ENCODE results near the gene TBCEL. TPM values are rescaled to one million over a fixed set of nuclear protein-coding genes. Genes with fewer than 3 reads are reported as not detected.
"Not testable (repeated sequence)": the region's sequence is repeated elsewhere in the genome, so short reads cannot be mapped to it uniquely, and the experiment has no call there.

The TBCEL gene
- total and polyA plus RNA-seq, 3 donors from 2014 or later: 38.2 to 42.9 (median 42.7) TPM

GRCh38 chr11:121024989-121025388 lies 1.1 kb downstream of the TBCEL start:
- peak overlapping the region; percentile 75 to 78 for H3K27ac ChIP-seq
- H3K4me1 ChIP-seq: peaks cover 15% of the 10 kb centered on the region
- no peaks in the 10 kb centered on the region for H3K36me3 ChIP-seq (ENCODE audit: low read depth, missing control alignments)
- peak overlapping the region; percentile 71 to 77 for H3K4me3 ChIP-seq
- intact Hi-C loops (cut with DNase I; ENCODE audit: low total_unique reads): loop anchor here (10.0 kb wide), 1 partner anchor 80 kb away; the partner anchor contains the start of gene TECTA
- no peaks in the 10 kb centered on the region for H3K9me3 ChIP-seq
- H3K27me3 ChIP-seq: no peaks in the 10 kb centered on the region
- 31 to 40% methylated on average over 3 of the region's 3 CpGs for WGBS, 2 donors
- TF ChIP-seq POLR2A (IDR thresholded peaks at IDR 0.05): no peak
- TF ChIP-seq CTCF (IDR thresholded peaks at IDR 0.05): no peak
- no peak for DNase-seq

DNA sequence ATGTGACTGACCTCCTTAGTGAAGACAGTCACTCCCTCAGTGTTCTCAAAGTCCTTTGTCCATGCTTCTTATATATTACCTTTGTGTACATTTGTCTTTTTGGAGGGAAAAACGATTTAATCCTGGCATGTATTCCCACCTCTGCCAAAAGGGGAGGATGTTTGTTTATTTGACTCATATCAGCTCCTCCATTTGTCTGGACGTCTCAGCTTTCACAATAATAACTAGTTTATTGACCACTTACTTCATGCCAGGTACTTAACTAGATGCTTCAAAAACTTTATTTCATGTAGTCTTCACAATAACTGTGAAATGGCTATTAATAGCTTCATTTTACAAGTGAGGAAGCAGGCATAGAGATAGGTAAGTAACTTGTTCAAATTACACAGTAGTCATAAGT lies 5.3 kb downstream of the TBCEL start:
- Histone ChIP-seq H3K9me3 (no peaks in the 10 kb centered on the region), H3K4me3 (no peak overlapping the region), H3K36me3 (ENCODE audit: low read depth, missing control alignments) (no peaks in the 10 kb centered on the region), H3K4me1 (peaks cover 15% of the 10 kb centered on the region), H3K27ac (no peak overlapping the region), H3K27me3 (no peaks in the 10 kb centered on the region)
- WGBS, 2 donors: 44 to 53% methylated on average over 2 of the region's 2 CpGs
- TF ChIP-seq POLR2A (IDR thresholded peaks at IDR 0.05) (peak; percentile 12), CTCF (IDR thresholded peaks at IDR 0.05) (no peak)
- intact Hi-C loops (cut with DNase I; ENCODE audit: low total_unique reads): loop anchor here (10.0 kb wide), 1 partner anchor 76 kb away; the partner anchor contains the start of gene TECTA
- DNase-seq: no peak

- Histone ChIP-seq H3K36me3 (ENCODE audit: low read depth, missing control alignments) (no peaks in the 10 kb centered on the region), H3K4me3 (no peak overlapping the region), H3K27me3 (no peaks in the 10 kb centered on the region), H3K9me3 (no peaks in the 10 kb centered on the region), H3K27ac (no peak overlapping the region), H3K4me1 (peaks cover 12% of the 10 kb centered on the region)
- no peak for DNase-seq
- intact Hi-C loops (cut with DNase I; ENCODE audit: low total_unique reads): loop anchor here (10.0 kb wide), 1 partner anchor 75 kb away; the partner anchor contains the start of gene TECTA
- WGBS, 2 donors: 75 to 82% methylated on average over 3 of the region's 3 CpGs
- TF ChIP-seq POLR2A (IDR thresholded peaks at IDR 0.05) (no peak), CTCF (IDR thresholded peaks at IDR 0.05) (no peak)
These were observed 6.0 kb downstream of the TBCEL start for GRCh38 chr11:121029813-121030445.

DNA sequence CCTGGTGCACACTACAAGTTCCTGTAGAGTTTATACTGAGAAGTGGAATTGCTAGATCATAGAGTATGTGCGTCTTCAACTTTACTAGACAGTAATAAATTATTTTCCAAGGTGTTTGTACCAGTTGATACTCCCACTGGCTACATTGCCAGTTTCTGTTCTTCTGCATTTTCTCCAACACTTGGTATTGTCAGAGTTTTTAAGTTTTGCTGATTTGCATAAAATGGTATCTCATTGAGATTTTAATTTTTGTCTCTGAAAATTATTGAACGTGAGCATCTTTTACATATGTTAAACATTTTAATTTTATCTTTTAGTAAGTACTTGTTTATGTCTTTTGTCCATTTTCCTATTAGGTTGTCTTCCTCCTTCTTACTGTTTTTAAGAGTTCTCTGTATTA lies 7.3 kb downstream of the TBCEL start:
- no peak for TF ChIP-seq CTCF (IDR thresholded peaks at IDR 0.05)
- no peak for TF ChIP-seq POLR2A (IDR thresholded peaks at IDR 0.05)
- no peaks in the 10 kb centered on the region for H3K27me3 ChIP-seq
- WGBS, 2 donors: 93 to 94% methylated on average over 2 of the region's 2 CpGs
- intact Hi-C loops (cut with DNase I; ENCODE audit: low total_unique reads): no loop called here
- no peak for DNase-seq
- H3K4me3 ChIP-seq: no peak overlapping the region
- no peaks in the 10 kb centered on the region for H3K36me3 ChIP-seq (ENCODE audit: low read depth, missing control alignments)
- H3K9me3 ChIP-seq: no peaks in the 10 kb centered on the region
- H3K4me1 ChIP-seq: peaks cover 4% of the 10 kb centered on the region
- no peak overlapping the region for H3K27ac ChIP-seq

GRCh38 chr11:121031648-121032047 lies 7.7 kb downstream of the TBCEL start:
- DNase-seq; H3K4me1 ChIP-seq; H3K27me3 ChIP-seq; intact Hi-C loops (cut with DNase I; ENCODE audit: low total_unique reads); H3K36me3 ChIP-seq (ENCODE audit: low read depth, missing control alignments); H3K9me3 ChIP-seq; H3K27ac ChIP-seq; H3K4me3 ChIP-seq: not testable (repeated sequence)
- WGBS, 2 donors: 93 to 99% methylated on average over 4 of the region's 4 CpGs
